Measurements from ENCODE around the gene USB1.

The USB1 gene

DNA sequence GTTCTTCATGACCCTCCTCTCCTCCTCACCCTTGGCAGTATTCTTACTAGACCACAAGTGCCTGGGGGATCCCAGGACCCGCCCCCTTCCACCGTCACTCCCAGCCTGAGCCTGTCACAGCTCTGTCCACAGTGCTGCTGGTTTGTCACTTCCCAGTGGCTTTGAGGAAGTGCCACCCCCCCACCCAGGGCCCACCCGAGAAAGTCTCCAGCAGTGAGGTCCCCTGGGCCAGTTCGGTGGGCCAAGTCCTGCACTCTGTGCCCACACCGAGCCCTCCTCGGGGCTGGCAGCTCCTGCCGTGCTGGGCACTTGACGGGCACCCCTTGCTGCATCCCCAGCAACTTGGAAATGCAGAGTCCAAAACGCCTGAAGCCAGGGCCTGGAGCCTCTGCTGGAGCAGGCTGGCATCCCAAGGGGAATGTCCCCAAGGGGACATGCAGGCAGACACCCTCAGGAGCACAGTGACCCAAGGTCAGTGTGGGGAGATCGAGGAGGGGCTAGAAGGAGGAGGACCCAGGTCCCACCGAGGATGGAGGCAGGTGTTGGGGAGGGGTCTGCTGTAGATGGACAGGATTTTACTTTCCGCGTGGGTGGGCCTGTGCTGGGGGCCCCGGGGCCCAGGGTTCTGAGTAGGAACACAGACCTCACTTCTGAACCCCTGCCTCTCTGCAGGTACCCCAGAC lies 39.9 kb downstream of the USB1 start:
- TF ChIP-seq CTCF (IDR thresholded peaks at IDR 0.05), result no peak

GRCh38 chr16:58041628-58041955 lies 40.4 kb downstream of the USB1 start:
- no peak for TF ChIP-seq CTCF (IDR thresholded peaks at IDR 0.05)

DNA sequence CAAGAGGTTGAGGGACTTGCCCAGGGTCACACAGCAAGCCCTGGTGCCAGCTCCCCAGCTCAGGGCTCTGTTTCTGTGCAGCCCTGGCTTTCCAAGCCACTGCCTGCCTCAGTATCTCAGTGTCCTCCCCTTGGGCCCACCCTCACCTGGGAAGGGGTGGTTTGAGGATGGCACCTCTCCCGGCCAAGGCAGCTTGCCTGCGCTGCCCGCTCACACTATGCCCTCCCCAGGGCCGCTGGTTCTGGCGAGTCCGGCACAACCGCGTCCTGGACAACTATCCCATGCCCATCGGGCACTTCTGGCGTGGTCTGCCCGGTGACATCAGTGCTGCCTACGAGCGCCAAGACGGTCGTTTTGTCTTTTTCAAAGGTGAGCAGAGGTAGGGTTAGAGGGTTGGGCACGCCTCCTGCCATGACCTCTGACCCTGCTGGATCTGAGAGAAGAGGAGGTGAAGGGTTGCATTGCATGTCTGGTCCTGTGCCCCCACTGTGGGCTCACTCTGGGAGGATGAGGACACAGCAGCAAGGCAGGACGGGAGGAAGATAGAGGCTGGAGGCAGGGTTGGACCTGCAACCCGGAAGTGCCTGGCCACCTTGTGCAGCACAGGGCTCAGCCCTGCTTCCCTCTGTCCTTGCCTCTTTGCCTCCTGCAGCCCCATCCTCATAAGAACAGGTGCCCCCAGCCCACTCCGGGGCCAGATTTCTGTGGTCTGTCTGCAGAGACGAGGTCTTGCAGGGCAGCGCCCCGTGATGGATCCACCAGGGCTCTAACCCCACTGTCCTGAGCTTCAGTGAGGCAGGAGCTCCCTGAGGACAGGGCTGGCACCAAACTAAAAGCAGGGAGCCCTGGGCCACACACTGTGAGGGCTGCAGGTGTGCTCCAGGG lies 41.0 kb downstream of the USB1 start:
- TF ChIP-seq CTCF (IDR thresholded peaks at IDR 0.05), result no peak

- TF ChIP-seq CTCF (IDR thresholded peaks at IDR 0.05), result no peak
Measured at GRCh38 chr16:58042886-58043515, 41.8 kb downstream of the USB1 start.

DNA sequence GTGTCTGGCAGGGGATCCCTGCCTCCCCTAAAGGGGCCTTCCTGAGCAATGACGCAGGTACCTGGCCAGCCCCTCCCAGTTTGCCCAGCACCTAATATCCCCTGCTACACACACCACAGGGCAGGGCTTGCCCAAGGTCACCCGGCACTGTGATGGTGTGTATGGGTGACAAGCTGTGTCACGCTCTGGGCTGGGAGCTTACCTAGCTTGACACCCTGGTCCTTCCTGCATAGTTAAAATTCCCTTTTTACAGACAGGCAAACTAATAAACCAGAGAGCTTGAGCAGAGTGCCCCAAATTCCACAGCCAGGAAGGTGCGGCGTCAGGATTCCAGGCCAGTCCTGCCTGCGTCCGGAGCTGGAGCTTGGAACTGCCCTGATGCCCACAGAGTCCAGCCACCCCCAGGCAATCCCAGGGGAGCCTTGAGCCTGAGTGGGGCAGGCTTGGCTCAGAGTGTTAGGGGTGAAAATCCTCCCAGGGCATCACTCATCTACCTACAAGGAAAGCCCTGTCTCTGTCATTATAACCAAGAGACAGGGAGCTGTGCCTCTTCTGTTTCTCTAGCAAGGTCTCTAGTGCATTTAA lies 42.5 kb downstream of the USB1 start:
- TF ChIP-seq CTCF (IDR thresholded peaks at IDR 0.05), result no peak

DNA sequence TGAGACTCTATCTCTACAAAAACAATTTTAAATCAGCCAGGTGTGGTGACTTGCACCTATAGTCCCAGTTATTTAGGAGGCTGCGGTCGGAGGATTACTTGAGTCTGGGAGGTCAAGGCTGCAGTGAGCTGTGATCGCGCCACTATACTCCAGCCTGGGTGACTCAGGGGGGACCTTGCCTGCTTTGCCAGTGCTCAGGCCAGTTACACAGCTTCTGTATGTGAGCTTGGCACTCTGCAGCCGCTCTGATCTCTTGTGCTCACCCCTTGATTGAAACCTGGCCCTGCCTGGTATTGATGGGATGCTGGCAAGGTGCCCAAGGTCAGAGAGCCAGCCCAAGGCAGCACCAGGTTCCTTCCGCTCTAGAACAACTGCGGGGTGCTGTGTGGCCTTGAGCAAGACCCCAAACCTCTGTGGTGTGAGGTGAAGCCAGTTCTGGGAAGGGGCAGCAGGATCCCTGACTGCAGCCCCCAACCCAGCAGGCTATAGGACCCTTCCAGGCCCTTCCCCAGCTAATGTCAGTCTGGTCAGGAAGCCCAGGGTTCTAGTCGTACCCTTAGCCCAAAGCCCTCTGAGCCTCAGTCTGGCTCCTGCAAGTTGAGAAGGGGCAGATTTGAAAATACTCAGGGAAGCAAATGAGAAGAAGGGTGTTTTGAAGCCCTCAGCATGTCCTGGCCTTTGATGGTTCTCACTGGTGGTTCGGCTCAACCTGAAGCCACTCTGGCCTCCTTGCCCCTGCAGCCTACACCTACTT lies 43.2 kb downstream of the USB1 start:
- TF ChIP-seq CTCF (IDR thresholded peaks at IDR 0.05), result no peak

DNA sequence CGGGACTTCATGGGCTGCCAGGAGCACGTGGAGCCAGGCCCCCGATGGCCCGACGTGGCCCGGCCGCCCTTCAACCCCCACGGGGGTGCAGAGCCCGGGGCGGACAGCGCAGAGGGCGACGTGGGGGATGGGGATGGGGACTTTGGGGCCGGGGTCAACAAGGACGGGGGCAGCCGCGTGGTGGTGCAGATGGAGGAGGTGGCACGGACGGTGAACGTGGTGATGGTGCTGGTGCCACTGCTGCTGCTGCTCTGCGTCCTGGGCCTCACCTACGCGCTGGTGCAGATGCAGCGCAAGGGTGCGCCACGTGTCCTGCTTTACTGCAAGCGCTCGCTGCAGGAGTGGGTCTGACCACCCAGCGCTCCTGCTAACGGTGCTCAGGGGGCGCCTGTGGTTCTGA lies 43.9 kb downstream of the USB1 start:
- TF ChIP-seq CTCF (IDR thresholded peaks at IDR 0.05), result no peak

Measured in LNCAP (cell line).